Stimulated activated CD8-positive, alpha-beta memory T cell treated with anti-CD3 and anti-CD28 coated beads, Interleukin-4, amount 100 ng/mL, for 4 hours (primary cell): ENCODE data around the gene ATP5PO.
A peak's percentile ranks its signal among the peaks of the same experiment; 100 is the strongest.

Source experiments
- DNase-seq, 2 donors: peaks; one replicate each; pipeline ENCODE4 v3.0.0-alpha.2; 2020; ENCODE audit warnings: low read depth in 2 of 2, low spot score in 1 of 2

ATP5PO gene

GRCh38 chr21:33915368-33916199, at the start of gene ATP5PO:
TSS of gene ATP5PO (minus strand) at chr21:33915804. CDS start at chr21:33915763, 41 bp downstream.
- peak; percentile 92 to 97 for DNase-seq

GRCh38 chr21:33964706-33965325, 49.2 kb upstream of the ATP5PO start:
- DNase-seq = no peak

GRCh38 chr21:33963848-33964555, 48.4 kb upstream of the ATP5PO start:
- no peak for DNase-seq

GRCh38 chr21:33962290-33962689, 46.7 kb upstream of the ATP5PO start:
- no peak for DNase-seq

GRCh38 chr21:33961061-33961460, 45.5 kb upstream of the ATP5PO start:
- no peak for DNase-seq

- no peak for DNase-seq
Observed at GRCh38 chr21:33959680-33960079, 44.1 kb upstream of the ATP5PO start.

GRCh38 chr21:33954395-33954794, 38.8 kb upstream of the ATP5PO start:
- no peak for DNase-seq

GRCh38 chr21:33951276-33952178, 35.9 kb upstream of the ATP5PO start:
- no peak for DNase-seq

GRCh38 chr21:33950431-33951079, 35.0 kb upstream of the ATP5PO start:
- no peak for DNase-seq

GRCh38 chr21:33949516-33950430, 34.2 kb upstream of the ATP5PO start:
- no peak for DNase-seq

- DNase-seq = no peak
Observed at GRCh38 chr21:33948951-33949444, 33.4 kb upstream of the ATP5PO start.

GRCh38 chr21:33948096-33948950, 32.7 kb upstream of the ATP5PO start:
- peak in 1 of 2 donors; percentile 62 for DNase-seq

GRCh38 chr21:33947451-33948095, 32.0 kb upstream of the ATP5PO start:
- peak; percentile 56 to 76 for DNase-seq

- DNase-seq = no peak
Observed at GRCh38 chr21:33945652-33946270, 30.2 kb upstream of the ATP5PO start.

GRCh38 chr21:33944185-33944763, 28.7 kb upstream of the ATP5PO start:
- no peak for DNase-seq

GRCh38 chr21:33943293-33943692, 27.7 kb upstream of the ATP5PO start:
- DNase-seq = no peak

- no peak for DNase-seq
Observed at GRCh38 chr21:33942426-33942825, 26.8 kb upstream of the ATP5PO start.
